Right atrium auricular region (tissue), 2 donors: ENCODE measurements around the gene ACTN4. TPM values are rescaled to one million over a fixed set of nuclear protein-coding genes. Genes with fewer than 3 reads are reported as not detected.

ENCODE experiments used
- DNase-seq: peaks from one replicate; pipeline ENCODE4 v3.0.0-alpha.2; 2019; ENCODE audit warnings: low spot score
- H3K27ac ChIP-seq, 2 donors: fragments of 200-600 bp; sonication (generic); 1 replicate in 1 of 2; 2 replicates in 1 of 2; pipeline ENCODE4 v1.5.1; 2016 to 2019
- H3K27me3 ChIP-seq, 2 donors: fragments of 200-600 bp; sonication (generic); one replicate each; pipeline versions ENCODE4 v1.5.1 to v1.6.0; 2017 to 2019
- H3K36me3 ChIP-seq: fragments of 200-600 bp; sonication (generic); one replicate; pipeline ENCODE4 v1.5.1; 2016
- H3K4me1 ChIP-seq, 2 donors: fragments of 200-600 bp; sonication (generic); one replicate each; pipeline versions ENCODE4 v1.5.1 to v1.6.0; 2017 to 2019
- H3K4me3 ChIP-seq, 2 donors: fragments of 200-600 bp; sonication (generic); 1 replicate in 1 of 2; 2 replicates in 1 of 2; pipeline ENCODE4 v1.5.1; 2017 to 2019; ENCODE audit warnings: mild to moderate bottlenecking in 1 of 2, moderate library complexity in 1 of 2
- H3K9me3 ChIP-seq, 2 donors: fragments of 200-600 bp; sonication (generic); one replicate each; pipeline ENCODE4 v1.5.1; 2019
- CTCF ChIP-seq, 2 donors: fragments of 200-600 bp; sonication (generic); IDR thresholded peaks; one replicate each; pipeline ENCODE4 v1.5.1; 2019; ENCODE audit warnings: antibody characterized with exemption in 2 of 2
- total RNA-seq, 2 donors: library from RNA; depleted of rRNA; stranded (reverse); fragments of >200 nt; gene quantifications; one replicate each; pipeline ENCODE4 v1.1.0, GENCODE V29; 2016

The ACTN4 gene
- total RNA-seq, 2 donors from 2014 or later, result 115 to 180 TPM

GRCh38 chr19:38650172-38650775, 2.8 kb downstream of the ACTN4 start:
- Histone ChIP-seq H3K9me3 (no peaks in the 10 kb centered on the region), H3K27ac (peak overlapping the region; percentile 97 to 98), H3K4me1 (peaks cover 5 to 67% of the 10 kb centered on the region in 2 donors), H3K27me3 (no peaks in the 10 kb centered on the region), H3K4me3 (peak overlapping the region; percentile 99), H3K36me3 (no peaks in the 10 kb centered on the region)
- TF ChIP-seq CTCF (IDR thresholded peaks at IDR 0.05), result no peak
- DNase-seq, result no peak

- Histone ChIP-seq H3K4me1 (peaks cover 5 to 74% of the 10 kb centered on the region in 2 donors), H3K36me3 (peaks cover under 1% of the 10 kb centered on the region), H3K4me3 (peak overlapping the region; percentile 99), H3K27ac (peak overlapping the region; percentile 97 to 98), H3K27me3 (no peaks in the 10 kb centered on the region), H3K9me3 (no peaks in the 10 kb centered on the region)
- no peak for TF ChIP-seq CTCF (IDR thresholded peaks at IDR 0.05)
- peak; percentile 78 for DNase-seq
Measured at GRCh38 chr19:38650911-38651584, 3.6 kb downstream of the ACTN4 start.

- peak; percentile 83 for DNase-seq
- no peak for TF ChIP-seq CTCF (IDR thresholded peaks at IDR 0.05)
- peak overlapping the region; percentile 97 to 98 for H3K27ac ChIP-seq
- peak overlapping the region; percentile 4 to 10 for H3K4me3 ChIP-seq
- peaks cover 5 to 90% of the 10 kb centered on the region in 2 donors for H3K4me1 ChIP-seq
- no peaks in the 10 kb centered on the region for H3K27me3 ChIP-seq
- H3K36me3 ChIP-seq, result peaks cover 9% of the 10 kb centered on the region
- no peaks in the 10 kb centered on the region for H3K9me3 ChIP-seq
Measured at GRCh38 chr19:38653028-38653571, 5.7 kb downstream of the ACTN4 start.

- Histone ChIP-seq H3K27me3 (no peaks in the 10 kb centered on the region), H3K27ac (peak overlapping the region; percentile 97 to 98), H3K4me3 (no peak overlapping the region), H3K9me3 (no peaks in the 10 kb centered on the region), H3K36me3 (peaks cover 9% of the 10 kb centered on the region), H3K4me1 (peaks cover 5 to 100% of the 10 kb centered on the region in 2 donors)
- no peak for TF ChIP-seq CTCF (IDR thresholded peaks at IDR 0.05)
- DNase-seq, result no peak
Measured at GRCh38 chr19:38654628-38655055, 7.2 kb downstream of the ACTN4 start.

GRCh38 chr19:38655148-38655824, 7.8 kb downstream of the ACTN4 start:
- no peak for TF ChIP-seq CTCF (IDR thresholded peaks at IDR 0.05)
- Histone ChIP-seq H3K4me3 (no peak overlapping the region), H3K27me3 (no peaks in the 10 kb centered on the region), H3K9me3 (no peaks in the 10 kb centered on the region), H3K4me1 (peaks cover 5 to 100% of the 10 kb centered on the region in 2 donors), H3K27ac (peak overlapping the region; percentile 97 to 98), H3K36me3 (peaks cover 9% of the 10 kb centered on the region)
- no peak for DNase-seq
